Measurements from ENCODE around the gene INSL6.
"Not testable (repeated sequence)": the region's sequence is repeated elsewhere in the genome, so short reads cannot be mapped to it uniquely, and the experiment has no call there.

The INSL6 gene

GRCh38 chr9:5185220-5185840, at the start of gene INSL6:
INSL6 (minus strand) TSS chr9:5185639; CDS start chr9:5185602, 37 bp downstream.
- DNase-seq (ENCODE audit: low read depth, low spot score): no peak

- DNase-seq (ENCODE audit: low read depth, low spot score): no peak
These were observed 45.8 kb upstream of the INSL6 start, which contains the start of gene INSL4 for GRCh38 chr9:5231212-5231611. INSL4 (plus strand) TSS chr9:5231419; CDS start chr9:5231524, 105 bp downstream.

GRCh38 chr9:5230554-5230953, 45.1 kb upstream of the INSL6 start:
- DNase-seq (ENCODE audit: low read depth, low spot score): no peak

- DNase-seq (ENCODE audit: low read depth, low spot score): no peak
These were observed 19.6 kb upstream of the INSL6 start for GRCh38 chr9:5205071-5205470.

- no peak for DNase-seq (ENCODE audit: low read depth, low spot score)
These were observed 10.0 kb upstream of the INSL6 start for GRCh38 chr9:5195463-5195862.

- DNase-seq (ENCODE audit: low read depth, low spot score): no peak
These were observed 7.9 kb upstream of the INSL6 start for GRCh38 chr9:5193345-5193744.

GRCh38 chr9:5191985-5192384, 6.5 kb upstream of the INSL6 start:
- no peak for DNase-seq (ENCODE audit: low read depth, low spot score)

- DNase-seq (ENCODE audit: low read depth, low spot score): no peak
These were observed 2.9 kb upstream of the INSL6 start for GRCh38 chr9:5188060-5188984.

GRCh38 chr9:5186416-5187169, 1.2 kb upstream of the INSL6 start:
- no peak for DNase-seq (ENCODE audit: low read depth, low spot score)

GRCh38 chr9:5184776-5185175, 663 bp downstream of the INSL6 start:
- DNase-seq (ENCODE audit: low read depth, low spot score): no peak

- DNase-seq (ENCODE audit: low read depth, low spot score): not testable (repeated sequence)
These were observed 4.8 kb downstream of the INSL6 start for GRCh38 chr9:5180631-5181030.

- DNase-seq (ENCODE audit: low read depth, low spot score): no peak
These were observed 7.2 kb downstream of the INSL6 start for GRCh38 chr9:5178126-5178805.

GRCh38 chr9:5146241-5146640, 39.2 kb downstream of the INSL6 start:
- DNase-seq (ENCODE audit: low read depth, low spot score): no peak

GRCh38 chr9:5144217-5144616, 41.2 kb downstream of the INSL6 start:
- DNase-seq (ENCODE audit: low read depth, low spot score): no peak

- no peak for DNase-seq (ENCODE audit: low read depth, low spot score)
These were observed 45.3 kb downstream of the INSL6 start for GRCh38 chr9:5140151-5140550.

- no peak for DNase-seq (ENCODE audit: low read depth, low spot score)
These were observed 62.9 kb downstream of the INSL6 start for GRCh38 chr9:5122516-5122915.

- no peak for DNase-seq (ENCODE audit: low read depth, low spot score)
These were observed 63.3 kb downstream of the INSL6 start for GRCh38 chr9:5122116-5122515.

GRCh38 chr9:5113994-5114748, 71.3 kb downstream of the INSL6 start:
- DNase-seq (ENCODE audit: low read depth, low spot score): no peak
